Stimulated activated CD4-positive, alpha-beta T cell treated with anti-CD3 and anti-CD28 coated beads, Interleukin-2, amount 100 ng/mL, for 24 hours (primary cell): Measurements from ENCODE around the gene PLCB1.

ENCODE experiments used
- DNase-seq, 2 donors: peaks; one replicate each; pipeline ENCODE4 v3.0.0-alpha.2; 2020

PLCB1 gene

GRCh38 chr20:8213270-8213669 lies 81.2 kb downstream of the PLCB1 start:
- no peak for DNase-seq

DNA sequence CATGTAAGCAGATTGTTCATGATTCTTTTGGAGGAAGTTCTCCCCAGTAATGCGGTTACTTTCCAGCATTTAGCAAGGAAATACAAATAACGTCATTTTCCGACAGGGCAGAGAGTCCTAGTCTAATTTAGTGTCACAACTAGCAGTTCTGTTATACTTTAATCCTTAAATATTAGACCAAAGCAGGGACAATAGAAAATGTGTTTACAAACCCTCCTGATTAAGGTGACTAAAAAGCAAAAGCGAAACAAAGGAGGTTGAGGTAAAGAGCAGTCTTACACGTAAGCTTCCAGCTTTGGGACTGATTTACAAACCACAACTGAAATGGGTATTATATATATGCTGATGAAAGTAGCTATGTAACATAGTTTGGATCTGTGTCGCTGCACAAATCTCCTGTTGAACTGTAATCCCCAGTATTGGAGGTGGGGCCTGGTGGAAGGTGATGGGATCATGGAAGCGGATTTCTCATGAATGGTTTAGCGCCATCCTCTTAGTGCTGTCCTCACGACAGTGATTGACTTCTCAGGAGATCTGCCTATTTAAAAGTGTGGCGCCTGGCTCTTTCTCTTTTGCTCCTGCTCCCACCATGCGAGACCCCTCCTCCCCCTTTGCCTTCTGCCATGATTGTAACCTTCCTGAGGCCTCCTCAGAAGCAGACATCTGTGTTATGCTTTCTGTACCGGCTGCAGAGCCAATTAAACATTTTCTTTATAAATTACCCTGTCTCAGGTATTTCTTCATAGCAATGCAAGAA lies 81.9 kb downstream of the PLCB1 start:
- DNase-seq = no peak

DNA sequence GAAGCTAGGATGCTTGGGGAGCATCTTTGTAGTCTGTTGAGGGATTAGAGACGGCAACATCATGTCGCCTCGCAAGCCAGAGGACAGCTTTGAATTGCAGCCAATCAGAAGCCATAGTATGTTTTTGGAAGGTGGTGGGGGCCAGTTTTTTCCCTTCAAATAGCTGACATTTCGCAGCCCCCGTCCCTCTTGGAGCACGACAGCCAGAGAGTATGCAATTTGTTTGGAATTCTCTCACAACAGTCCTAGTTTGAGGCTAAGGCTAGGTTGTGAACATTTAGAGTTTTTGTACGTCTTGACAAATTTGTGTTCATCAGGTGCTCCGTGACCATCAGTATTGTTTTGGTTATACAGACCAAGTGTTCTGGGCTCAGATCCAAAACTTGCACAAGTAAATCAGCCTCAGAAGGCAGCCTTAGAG lies 83.3 kb downstream of the PLCB1 start:
- no peak for DNase-seq

- DNase-seq = no peak
Observed at GRCh38 chr20:8216375-8217200, 84.5 kb downstream of the PLCB1 start.

DNA sequence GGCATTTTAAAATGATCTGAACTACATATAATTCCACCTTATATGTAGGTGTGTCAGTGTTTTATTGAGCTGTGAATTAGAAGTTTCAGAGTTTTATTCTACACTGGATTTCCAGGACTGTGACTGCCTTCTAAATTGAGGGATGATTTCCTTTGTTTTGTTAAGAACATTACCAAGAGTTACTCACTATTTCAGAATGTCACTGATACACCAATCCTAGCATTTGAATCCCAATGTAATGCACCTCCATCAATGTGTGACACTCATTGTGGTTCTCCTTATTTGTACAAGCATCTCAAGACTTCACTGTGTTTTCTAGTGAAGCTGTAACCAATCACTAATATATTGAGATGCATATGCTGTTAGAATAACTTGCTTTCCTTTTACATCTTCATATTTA lies 86.8 kb downstream of the PLCB1 start:
- DNase-seq = no peak

- no peak for DNase-seq
Observed at GRCh38 chr20:8219403-8219802, 87.3 kb downstream of the PLCB1 start.

GRCh38 chr20:8220716-8221115 lies 88.7 kb downstream of the PLCB1 start:
- no peak for DNase-seq

DNA sequence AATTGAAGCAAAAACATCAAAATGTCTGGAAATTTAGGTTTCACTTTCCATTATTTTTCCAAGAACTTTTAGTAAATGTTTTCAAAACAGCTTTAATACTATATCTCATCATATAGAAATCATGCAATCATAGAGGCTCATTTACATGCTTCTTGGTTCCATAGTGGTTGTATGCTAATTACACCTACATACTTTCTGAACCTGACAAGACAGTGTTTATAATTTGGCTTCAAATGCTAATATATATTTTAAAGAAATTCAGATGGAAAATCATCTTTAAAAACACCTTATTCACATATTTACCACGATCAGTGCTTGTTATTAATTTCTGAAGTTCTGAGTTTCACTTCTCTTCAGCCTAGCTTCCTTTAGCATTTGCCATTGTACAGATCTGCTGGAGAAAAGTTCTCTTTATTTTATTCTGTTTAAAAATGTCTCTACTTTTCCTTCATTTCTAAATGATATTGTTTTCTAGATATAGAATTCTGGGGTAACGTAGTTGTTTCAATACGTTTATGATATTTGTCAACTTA lies 89.9 kb downstream of the PLCB1 start:
- DNase-seq = no peak

DNA sequence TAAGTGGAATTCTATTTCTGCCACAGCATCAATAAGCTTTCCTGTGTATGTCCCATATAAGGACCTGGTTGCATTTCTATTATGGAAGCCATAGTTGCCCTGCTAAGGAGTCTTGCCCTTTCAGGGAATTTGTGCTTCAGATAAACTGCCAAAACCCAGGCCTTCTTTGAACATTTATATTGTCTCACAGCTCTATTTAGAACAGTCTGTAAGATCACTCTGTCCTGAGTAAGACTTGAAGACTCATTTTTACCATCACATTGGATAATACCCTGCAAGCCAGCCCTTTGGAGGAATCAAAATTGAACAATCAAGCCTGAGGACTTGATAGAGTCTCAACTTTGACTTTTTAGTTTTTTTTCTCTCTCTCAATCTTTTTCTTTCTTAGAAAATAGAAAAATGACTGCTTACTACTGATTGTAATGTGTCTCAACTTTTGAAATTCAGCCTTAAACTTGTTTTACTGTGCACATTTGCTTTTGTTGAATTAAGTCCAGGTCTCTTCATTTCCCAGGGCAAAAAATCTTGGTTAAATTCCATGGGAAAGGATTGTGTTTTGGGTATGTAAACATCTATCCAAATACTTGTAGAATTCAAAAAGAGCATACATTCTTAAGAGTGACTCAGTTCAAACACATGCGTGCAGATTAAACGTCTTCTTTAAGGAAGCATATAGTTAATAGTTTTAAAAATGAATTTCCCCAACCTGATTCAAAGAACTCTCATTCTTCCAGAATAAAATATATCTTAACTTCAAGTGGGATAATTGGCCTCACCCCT lies 91.2 kb downstream of the PLCB1 start:
- DNase-seq = no peak

GRCh38 chr20:8225658-8226057 lies 93.6 kb downstream of the PLCB1 start:
- no peak for DNase-seq

DNA sequence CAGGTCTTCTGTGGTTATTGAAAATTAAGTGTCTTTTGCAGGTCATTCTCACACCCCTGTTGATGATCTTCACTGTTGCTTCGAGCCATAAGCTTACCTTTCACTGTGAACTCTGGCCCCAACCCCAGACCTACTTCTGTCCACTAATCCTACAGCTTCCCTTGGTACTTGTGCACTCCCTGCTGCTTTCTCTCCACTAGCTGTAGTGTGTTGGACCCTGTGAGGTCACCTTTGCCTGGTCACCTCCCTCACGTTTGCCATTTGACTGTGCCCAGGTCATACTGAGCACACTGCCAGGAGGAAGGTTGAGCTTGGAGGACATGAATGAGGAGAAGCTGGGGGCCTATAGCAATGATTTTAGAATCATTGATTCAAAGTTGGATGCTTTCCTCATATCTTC lies 94.0 kb downstream of the PLCB1 start:
- no peak for DNase-seq

- DNase-seq = no peak
Observed at GRCh38 chr20:8227293-8227692, 95.2 kb downstream of the PLCB1 start.

DNA sequence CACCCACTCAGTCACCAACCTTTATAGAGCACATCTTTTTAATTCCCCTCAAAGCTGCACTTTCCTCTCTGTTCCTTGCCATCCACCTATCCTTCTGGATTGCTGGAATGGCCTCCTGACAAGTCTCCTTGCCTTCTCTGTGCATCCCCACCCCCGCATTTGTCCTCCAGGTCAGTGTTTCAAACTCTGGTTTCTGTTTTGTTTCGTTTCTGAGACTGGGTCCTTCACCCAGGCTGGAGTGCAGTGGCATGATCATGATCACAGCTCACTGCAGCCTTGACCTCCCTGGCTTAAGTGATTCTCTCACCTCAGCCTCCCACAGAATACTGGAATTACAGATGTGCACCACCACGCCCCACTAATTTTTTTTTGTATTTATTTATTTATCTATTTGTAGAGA lies 96.2 kb downstream of the PLCB1 start:
- DNase-seq = no peak

DNA sequence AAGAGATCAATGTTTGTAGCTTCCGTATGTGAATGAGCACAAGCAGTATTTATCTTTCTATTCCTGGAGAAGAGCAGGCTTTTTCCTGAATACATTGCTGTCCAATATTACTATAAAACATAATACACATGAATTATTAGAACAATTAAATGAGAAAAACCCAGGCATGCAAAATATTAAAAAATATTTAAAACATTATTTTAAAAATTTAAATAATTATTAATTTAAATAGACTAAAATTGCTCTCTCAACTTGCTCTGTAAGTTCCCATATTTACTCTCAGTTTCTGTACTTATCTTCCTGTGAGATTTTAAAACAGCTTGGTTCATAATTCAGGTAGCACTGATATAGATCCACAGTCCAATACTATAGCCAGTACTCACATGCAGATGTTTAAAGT lies 97.0 kb downstream of the PLCB1 start:
- no peak for DNase-seq

GRCh38 chr20:8231038-8231437 lies 99.0 kb downstream of the PLCB1 start:
- no peak for DNase-seq

- no peak for DNase-seq
Observed at GRCh38 chr20:8232332-8232731, 100.3 kb downstream of the PLCB1 start.

GRCh38 chr20:8234580-8234979 lies 102.5 kb downstream of the PLCB1 start:
- no peak for DNase-seq

- no peak for DNase-seq
Observed at GRCh38 chr20:8242066-8242465, 110.0 kb downstream of the PLCB1 start.

- no peak for DNase-seq
Observed at GRCh38 chr20:8242827-8243724, 111.0 kb downstream of the PLCB1 start.

- DNase-seq = no peak
Observed at GRCh38 chr20:8244637-8245036, 112.6 kb downstream of the PLCB1 start.

GRCh38 chr20:8246153-8246552 lies 114.1 kb downstream of the PLCB1 start:
- no peak for DNase-seq

DNA sequence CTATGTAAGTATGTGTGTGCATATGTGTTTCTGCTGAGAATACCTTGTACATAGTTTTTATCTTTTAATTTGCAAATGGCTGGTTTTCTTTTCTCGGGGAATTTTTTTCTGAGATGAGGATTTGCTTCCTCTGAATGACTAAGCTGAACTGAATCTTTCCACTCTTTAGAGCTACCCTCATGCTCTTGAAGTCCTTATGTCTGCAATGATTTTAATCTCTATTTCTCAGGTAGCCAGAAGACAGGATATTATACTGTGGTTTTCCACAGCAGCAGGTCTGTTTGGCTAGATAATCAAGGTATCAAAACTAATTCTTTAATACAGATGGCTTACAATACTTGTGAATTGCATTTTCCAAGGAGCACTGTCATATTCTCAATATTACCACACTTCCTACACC lies 114.7 kb downstream of the PLCB1 start:
- no peak for DNase-seq
